Fibroblast of villous mesenchyme (primary cell): ENCODE measurements around the gene ZGLP1. TPM values are rescaled to one million over a fixed set of nuclear protein-coding genes. Genes with fewer than 3 reads are reported as not detected.

Experiments used
- DNase-seq: peaks from one replicate; pipeline ENCODE4 v3.0.0-alpha.2; 2010; ENCODE audit warnings: low read depth
- H3K4me3 ChIP-seq: 2 replicates; pipeline ENCODE4 v1.5.1; 2011; ENCODE audit warnings: low read depth, mild to moderate bottlenecking, low read length
- CTCF ChIP-seq: IDR thresholded peaks from 2 replicates; pipeline ENCODE4 v1.5.1; 2012; ENCODE audit warnings: low read depth, mild to moderate bottlenecking, low read length; ENCODE audit not compliant: insufficient read depth
- total RNA-seq: library from RNA; depleted of rRNA; stranded (reverse); fragments of >200 nt; gene quantifications from 2 replicates; pipeline ENCODE4 v1.2.3, GENCODE V29; 2012

Gene ZGLP1
- total RNA-seq, 1 donor = 0.43 TPM

- peak overlapping the region; percentile 91 for H3K4me3 ChIP-seq
- DNase-seq = no peak
- TF ChIP-seq CTCF = no peak
Observed at GRCh38 chr19:10333758-10334587, 24.4 kb upstream of the ZGLP1 start.

- no peak for TF ChIP-seq CTCF
- H3K4me3 ChIP-seq = peak within 1 kb of the TSS; percentile 91
- DNase-seq = peak; percentile 97
Observed at GRCh38 chr19:10332965-10333757, 23.5 kb upstream of the ZGLP1 start, which contains the start of gene RAVER1. Gene RAVER1, minus strand, starts transcription at chr19:10333529. Its CDS starts 22 bp downstream, at chr19:10333507.

- TF ChIP-seq CTCF = peak; percentile 18
- H3K4me3 ChIP-seq = peak overlapping the region; percentile 91
- DNase-seq = no peak
Observed at GRCh38 chr19:10332158-10332964, 22.7 kb upstream of the ZGLP1 start.

GRCh38 chr19:10329555-10329954 is 19.9 kb upstream of the ZGLP1 start:
- no peak for TF ChIP-seq CTCF
- DNase-seq = no peak
- H3K4me3 ChIP-seq = no peak overlapping the region

- no peak for TF ChIP-seq CTCF
- no peak overlapping the region for H3K4me3 ChIP-seq
- DNase-seq = no peak
Observed at GRCh38 chr19:10328558-10329429, 19.2 kb upstream of the ZGLP1 start.

GRCh38 chr19:10327793-10328192 is 18.2 kb upstream of the ZGLP1 start:
- TF ChIP-seq CTCF = no peak
- DNase-seq = no peak
- H3K4me3 ChIP-seq = no peak overlapping the region
